HG03108 (cell line): Measurements from ENCODE around the gene RNF43.
A peak's percentile ranks its signal among the peaks of the same experiment; 100 is the strongest.

Source experiments
- ATAC-seq: cut with Tn5 transposase; IDR thresholded peaks from one replicate; pipeline ENCODE4 v1.9.1; 2021; ENCODE audit warnings: moderate library complexity; ENCODE audit not compliant: unreplicated experiment

Gene RNF43

GRCh38 chr17:58417300-58418092 is at the start of gene RNF43:
TSS of gene RNF43 (minus strand) at chr17:58417534. CDS start at chr17:58415577, 1,957 bp downstream.
- ATAC-seq, result peak; percentile 98

- ATAC-seq, result no peak
Measured at GRCh38 chr17:58455491-58455890, 38.2 kb upstream of the RNF43 start.

GRCh38 chr17:58452738-58453137 is 35.4 kb upstream of the RNF43 start:
- ATAC-seq, result no peak

GRCh38 chr17:58447039-58447975 is 30.0 kb upstream of the RNF43 start:
- no peak for ATAC-seq

GRCh38 chr17:58446086-58446485 is 28.8 kb upstream of the RNF43 start:
- no peak for ATAC-seq

GRCh38 chr17:58436805-58437239 is 19.5 kb upstream of the RNF43 start:
- no peak for ATAC-seq

- no peak for ATAC-seq
Measured at GRCh38 chr17:58436245-58436644, 18.9 kb upstream of the RNF43 start.

GRCh38 chr17:58432806-58433573 is 15.7 kb upstream of the RNF43 start:
- ATAC-seq, result no peak

- ATAC-seq, result no peak
Measured at GRCh38 chr17:58427807-58428206, 10.5 kb upstream of the RNF43 start.

- no peak for ATAC-seq
Measured at GRCh38 chr17:58421711-58422110, 4.4 kb upstream of the RNF43 start.

GRCh38 chr17:58420827-58421226 is 3.5 kb upstream of the RNF43 start:
- ATAC-seq, result no peak

GRCh38 chr17:58416937-58417299 is 416 bp downstream of the RNF43 start:
- no peak for ATAC-seq

- ATAC-seq, result no peak
Measured at GRCh38 chr17:58416396-58416795, 938 bp downstream of the RNF43 start.

GRCh38 chr17:58415371-58416055 is 1.8 kb downstream of the RNF43 start:
- no peak for ATAC-seq

GRCh38 chr17:58414596-58414997 is 2.7 kb downstream of the RNF43 start:
- no peak for ATAC-seq

GRCh38 chr17:58413684-58414083 is 3.6 kb downstream of the RNF43 start:
- no peak for ATAC-seq

GRCh38 chr17:58412961-58413586 is 4.3 kb downstream of the RNF43 start:
- no peak for ATAC-seq

- ATAC-seq, result no peak
Measured at GRCh38 chr17:58412064-58412703, 5.2 kb downstream of the RNF43 start.

GRCh38 chr17:58411408-58411894 is 5.9 kb downstream of the RNF43 start:
- no peak for ATAC-seq
